GM18951 (cell line): ENCODE data around the gene DIPK1C.

Experiments used
- POLR2A ChIP-seq: IDR thresholded peaks from 4 replicates; pipeline ENCODE4 v1.6.1; 2011; ENCODE audit warnings: mild to moderate bottlenecking; ENCODE audit not compliant: insufficient read length, insufficient read depth; ENCODE audit errors: extremely low read depth
- in situ Hi-C: fragments of 300-500 bp; cut with MboI; formaldehyde crosslinking; loops from one replicate; pipeline ENCODE4 v1.12.0; 2022; ENCODE audit warnings: low sequenced_read_pairs, mixed read lengths, inconsistent platforms; ENCODE audit not compliant: unreplicated experiment

Gene DIPK1C

GRCh38 chr18:74411475-74411874 is 45.6 kb downstream of the DIPK1C start:
- TF ChIP-seq POLR2A = no peak
- in situ Hi-C loops = no loop called here

GRCh38 chr18:74410441-74410992 is 46.6 kb downstream of the DIPK1C start:
- in situ Hi-C loops = no loop called here
- TF ChIP-seq POLR2A = no peak

GRCh38 chr18:74407888-74408287 is 49.2 kb downstream of the DIPK1C start:
- no peak for TF ChIP-seq POLR2A
- in situ Hi-C loops = no loop called here

- in situ Hi-C loops = no loop called here
- no peak for TF ChIP-seq POLR2A
Observed at GRCh38 chr18:74402806-74403433, 54.2 kb downstream of the DIPK1C start.

GRCh38 chr18:74400813-74401212 is 56.3 kb downstream of the DIPK1C start:
- in situ Hi-C loops = no loop called here
- no peak for TF ChIP-seq POLR2A

- TF ChIP-seq POLR2A = no peak
- in situ Hi-C loops = no loop called here
Observed at GRCh38 chr18:74399091-74399887, 57.8 kb downstream of the DIPK1C start.

- in situ Hi-C loops = no loop called here
- TF ChIP-seq POLR2A = no peak
Observed at GRCh38 chr18:74397572-74397971, 59.5 kb downstream of the DIPK1C start.

GRCh38 chr18:74396171-74397169 is 60.6 kb downstream of the DIPK1C start:
- in situ Hi-C loops = no loop called here
- TF ChIP-seq POLR2A = no peak

- in situ Hi-C loops = no loop called here
- TF ChIP-seq POLR2A = no peak
Observed at GRCh38 chr18:74395648-74396154, 61.4 kb downstream of the DIPK1C start.

GRCh38 chr18:74395006-74395405 is 62.1 kb downstream of the DIPK1C start:
- no peak for TF ChIP-seq POLR2A
- in situ Hi-C loops = no loop called here

GRCh38 chr18:74392323-74392722 is 64.8 kb downstream of the DIPK1C start:
- in situ Hi-C loops = no loop called here
- TF ChIP-seq POLR2A = no peak

GRCh38 chr18:74390900-74391299 is 66.2 kb downstream of the DIPK1C start:
- in situ Hi-C loops = no loop called here
- no peak for TF ChIP-seq POLR2A

GRCh38 chr18:74389991-74390390 is 67.1 kb downstream of the DIPK1C start:
- no peak for TF ChIP-seq POLR2A
- in situ Hi-C loops = no loop called here
